ENCODE results near the gene KCNC4.

The KCNC4 gene

DNA sequence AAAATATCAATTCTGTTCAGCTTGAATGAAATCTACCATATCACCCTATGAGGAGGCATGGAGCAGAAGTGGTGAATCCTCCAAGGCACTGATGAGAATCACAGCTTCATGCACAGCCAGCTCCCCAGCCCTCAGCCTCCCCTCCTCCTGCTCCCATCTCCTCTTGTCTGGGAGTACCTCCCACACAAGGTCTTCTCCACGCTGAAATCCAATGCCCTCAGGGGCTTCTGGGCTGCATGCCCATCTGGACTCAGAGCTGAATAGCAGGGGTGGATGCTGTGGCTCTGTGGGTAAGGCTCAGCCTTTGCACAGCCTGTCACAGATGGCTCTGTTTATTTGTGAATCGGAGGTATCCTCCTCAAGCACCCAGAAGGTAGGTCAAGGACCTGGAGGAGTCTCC lies 48.6 kb downstream of the KCNC4 start:
- DNase-seq, result no peak

- peak in 1 of 2 donors; percentile 12 for DNase-seq
These were observed 49.7 kb downstream of the KCNC4 start for GRCh38 chr1:110259770-110260169.
